Uterus (tissue), 4 donors: Measurements from ENCODE around the gene KCNMA1. TPM values are rescaled to one million over a fixed set of nuclear protein-coding genes. Genes with fewer than 3 reads are reported as not detected.

ENCODE experiments used
- DNase-seq, 2 donors: peaks; one replicate each; pipeline ENCODE4 v3.0.0-alpha.2; 2019 to 2020
- H3K27ac ChIP-seq, 2 donors: fragments of 200-600 bp; sonication (generic); 1 replicate in 1 of 2; 2 replicates in 1 of 2; pipeline ENCODE4 v1.5.1; 2016 to 2018
- H3K27me3 ChIP-seq, 2 donors: fragments of 200-600 bp; sonication (generic); one replicate each; pipeline ENCODE4 v1.5.1; 2018 to 2019; ENCODE audit warnings: control low read depth in 1 of 2
- H3K36me3 ChIP-seq, 2 donors: fragments of 200-600 bp; sonication (generic); one replicate each; pipeline ENCODE4 v1.5.1; 2019; ENCODE audit warnings: control low read depth in 1 of 2
- H3K4me1 ChIP-seq, 2 donors: fragments of 200-600 bp; sonication (generic); one replicate each; pipeline ENCODE4 v1.5.1; 2018 to 2019; ENCODE audit warnings: control low read depth in 1 of 2
- H3K4me3 ChIP-seq, 2 donors: fragments of 200-600 bp; sonication (generic); 1 replicate in 1 of 2; 2 replicates in 1 of 2; pipeline ENCODE4 v1.5.1; 2018 to 2019; ENCODE audit warnings: mild to moderate bottlenecking in 1 of 2
- H3K9me3 ChIP-seq, 2 donors: fragments of 200-600 bp; sonication (generic); one replicate each; pipeline ENCODE4 v1.5.1; 2019; ENCODE audit warnings: control low read depth in 1 of 2
- POLR2A ChIP-seq, 2 donors: fragments of 450-650 bp; IDR thresholded peaks; one replicate each; pipeline ENCODE4 v1.6.1; 2016; ENCODE audit warnings: antibody characterized with exemption in 2 of 2, mild to moderate bottlenecking in 1 of 2, moderate library complexity in 1 of 2
- intact Hi-C: fragments of 100-400 bp; cut with DNase I; formaldehyde crosslinking; loops from one replicate; pipeline ENCODE4 v1.15.1; 2023; ENCODE audit warnings: low total_unique reads
- total RNA-seq, 4 donors: library from RNA; depleted of rRNA in 3 of 4; stranded (reverse); fragments of >200 nt in 3 of 4; gene quantifications; one replicate each; pipeline versions ENCODE4 v1.1.0 to v1.2.4, GENCODE V29; 2014 to 2023
- TF ChIP-seq, protein P1 (sequence below), 4 experiments: fragments of 200-600 bp in 2 of 4; fragments of 450-650 bp in 2 of 4; sonication (generic) in 2 of 4; IDR thresholded peaks; one replicate each; pipeline ENCODE4 v1.5.1; 2016 to 2019; ENCODE audit warnings: antibody characterized with exemption in 4 of 4, mild to moderate bottlenecking in 2 of 4, moderate library complexity in 1 of 4
- donor health status: DM: yes; HTN: yes; CAD: no.

Gene KCNMA1
- total RNA-seq, 4 donors from 2014 or later: 86.2 to 236 (median 164) TPM

DNA sequence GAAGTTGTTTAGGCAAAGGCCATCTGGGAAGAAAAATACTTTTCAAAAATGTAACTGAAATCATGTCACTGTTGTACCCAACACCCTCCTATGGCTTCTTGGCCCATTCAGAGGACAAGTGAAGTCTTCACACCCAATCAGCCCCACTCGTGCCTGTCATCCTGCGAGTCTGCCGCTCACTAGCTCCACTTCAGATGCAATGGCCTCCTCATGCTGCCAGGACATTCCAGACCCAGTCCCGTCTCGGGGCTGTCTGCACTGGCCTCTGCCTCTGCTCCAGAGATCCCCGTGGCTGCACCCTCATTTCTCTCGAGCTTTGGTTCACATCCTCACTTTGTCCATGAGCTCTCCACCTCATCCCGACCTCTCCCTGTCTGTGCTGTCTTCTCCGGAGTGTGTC, 227.1 kb downstream of the KCNMA1 start:
- Histone ChIP-seq H3K4me3 (no peak overlapping the region), H3K27ac (peak overlapping the region; percentile 35 to 90), H3K9me3 (no peaks in the 10 kb centered on the region), H3K36me3 (no peaks in the 10 kb centered on the region), H3K4me1 (peaks cover 6 to 13% of the 10 kb centered on the region in 2 donors), H3K27me3 (no peaks in the 10 kb centered on the region)
- no peak for TF ChIP-seq POLR2A (IDR thresholded peaks at IDR 0.05)
- TF ChIP-seq, protein P1, sequence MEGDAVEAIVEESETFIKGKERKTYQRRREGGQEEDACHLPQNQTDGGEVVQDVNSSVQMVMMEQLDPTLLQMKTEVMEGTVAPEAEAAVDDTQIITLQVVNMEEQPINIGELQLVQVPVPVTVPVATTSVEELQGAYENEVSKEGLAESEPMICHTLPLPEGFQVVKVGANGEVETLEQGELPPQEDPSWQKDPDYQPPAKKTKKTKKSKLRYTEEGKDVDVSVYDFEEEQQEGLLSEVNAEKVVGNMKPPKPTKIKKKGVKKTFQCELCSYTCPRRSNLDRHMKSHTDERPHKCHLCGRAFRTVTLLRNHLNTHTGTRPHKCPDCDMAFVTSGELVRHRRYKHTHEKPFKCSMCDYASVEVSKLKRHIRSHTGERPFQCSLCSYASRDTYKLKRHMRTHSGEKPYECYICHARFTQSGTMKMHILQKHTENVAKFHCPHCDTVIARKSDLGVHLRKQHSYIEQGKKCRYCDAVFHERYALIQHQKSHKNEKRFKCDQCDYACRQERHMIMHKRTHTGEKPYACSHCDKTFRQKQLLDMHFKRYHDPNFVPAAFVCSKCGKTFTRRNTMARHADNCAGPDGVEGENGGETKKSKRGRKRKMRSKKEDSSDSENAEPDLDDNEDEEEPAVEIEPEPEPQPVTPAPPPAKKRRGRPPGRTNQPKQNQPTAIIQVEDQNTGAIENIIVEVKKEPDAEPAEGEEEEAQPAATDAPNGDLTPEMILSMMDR (IDR thresholded peaks at IDR 0.05): no peak
- intact Hi-C loops: no loop called here
- DNase-seq: no peak

- Histone ChIP-seq H3K4me3 (no peak overlapping the region), H3K9me3 (no peaks in the 10 kb centered on the region), H3K4me1 (peaks cover under 1 to 13% of the 10 kb centered on the region in 2 donors), H3K27me3 (no peaks in the 10 kb centered on the region), H3K27ac (peak overlapping the region; percentile 35 to 90), H3K36me3 (no peaks in the 10 kb centered on the region)
- TF ChIP-seq, protein P1 (IDR thresholded peaks at IDR 0.05): no peak
- TF ChIP-seq POLR2A (IDR thresholded peaks at IDR 0.05): no peak
- DNase-seq: no peak
- intact Hi-C loops: no loop called here
Measured at GRCh38 chr10:77409697-77410471, 227.7 kb downstream of the KCNMA1 start.

GRCh38 chr10:77408259-77408658, 229.3 kb downstream of the KCNMA1 start:
- Histone ChIP-seq H3K27me3 (no peaks in the 10 kb centered on the region), H3K4me1 (peaks cover 0 to 13% of the 10 kb centered on the region in 2 donors), H3K9me3 (no peaks in the 10 kb centered on the region), H3K36me3 (no peaks in the 10 kb centered on the region), H3K4me3 (no peak overlapping the region), H3K27ac (peak overlapping the region; percentile 69 to 90)
- no peak for DNase-seq
- TF ChIP-seq, protein P1 (IDR thresholded peaks at IDR 0.05): no peak
- TF ChIP-seq POLR2A (IDR thresholded peaks at IDR 0.05): no peak
- intact Hi-C loops: no loop called here

DNA sequence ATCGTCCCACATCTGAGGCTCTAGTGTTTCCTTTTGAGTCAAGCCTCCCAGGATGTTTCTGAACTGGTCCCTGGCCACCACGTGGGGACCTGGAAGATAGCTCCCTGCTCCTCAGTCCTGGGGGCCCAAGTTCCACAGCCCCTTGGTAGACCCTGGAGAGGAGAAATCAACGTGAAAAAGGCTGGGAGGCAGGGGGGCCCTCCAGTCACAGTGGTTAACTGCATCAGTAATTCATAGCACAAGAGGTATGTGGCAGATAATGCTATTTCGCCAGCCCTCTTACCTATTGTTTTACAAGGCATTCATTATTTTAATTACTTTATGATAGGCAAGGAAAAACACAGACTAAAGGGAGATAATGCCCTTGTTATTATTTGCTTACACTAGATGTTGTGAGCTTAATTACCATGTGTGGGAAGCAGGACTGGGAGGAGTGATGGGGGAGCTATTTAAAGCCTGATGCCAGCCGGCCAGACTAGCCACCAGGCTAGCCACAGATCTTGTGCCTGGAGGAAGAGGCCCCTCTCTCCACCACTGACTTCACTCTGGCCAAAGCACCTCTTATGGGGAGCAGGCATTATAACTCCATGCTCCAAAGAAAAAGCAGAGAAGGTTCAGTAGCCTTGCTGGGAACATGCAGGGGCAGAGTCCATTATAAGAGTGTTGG, 230.7 kb downstream of the KCNMA1 start:
- no peak for DNase-seq
- no peaks in the 10 kb centered on the region for H3K9me3 ChIP-seq
- TF ChIP-seq POLR2A (IDR thresholded peaks at IDR 0.05): no peak
- TF ChIP-seq, protein P1 (IDR thresholded peaks at IDR 0.05): no peak
- peaks cover 0 to 13% of the 10 kb centered on the region in 2 donors for H3K4me1 ChIP-seq
- H3K27ac ChIP-seq: peak overlapping the region; percentile 69 to 78
- H3K4me3 ChIP-seq: no peak overlapping the region
- no peaks in the 10 kb centered on the region for H3K27me3 ChIP-seq
- no peaks in the 10 kb centered on the region for H3K36me3 ChIP-seq
- intact Hi-C loops: no loop called here

DNA sequence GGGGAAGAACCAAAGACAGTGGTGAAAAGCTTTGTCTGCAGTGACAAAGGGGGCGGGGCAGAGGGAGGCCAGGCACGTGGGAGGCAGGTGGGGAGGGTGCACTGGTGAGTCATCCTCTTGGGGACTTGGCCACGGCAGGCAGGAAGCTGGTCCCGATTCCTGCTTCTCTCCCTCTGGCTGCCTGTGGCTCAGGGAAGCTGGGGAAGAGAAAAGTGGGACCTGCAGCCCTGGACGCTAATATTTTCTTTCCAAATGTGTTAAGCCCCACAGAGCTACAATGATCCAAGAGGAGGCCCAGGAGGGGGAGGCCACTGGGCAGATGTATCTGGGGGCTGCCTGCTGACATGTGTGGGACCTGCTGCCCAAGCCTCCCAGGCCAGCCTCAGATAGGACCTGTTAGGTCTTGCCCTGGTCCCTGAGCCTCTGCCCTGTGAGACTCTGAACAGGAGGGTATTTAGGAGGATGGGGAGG, 231.8 kb downstream of the KCNMA1 start:
- peak in 1 of 2 donors; percentile 16 for TF ChIP-seq POLR2A (IDR thresholded peaks at IDR 0.05)
- TF ChIP-seq, protein P1 (IDR thresholded peaks at IDR 0.05): no peak
- intact Hi-C loops: no loop called here
- H3K27ac ChIP-seq: peak overlapping the region; percentile 69 to 78
- H3K4me3 ChIP-seq: no peak overlapping the region
- peak; percentile 74 to 85 for DNase-seq
- H3K27me3 ChIP-seq: no peaks in the 10 kb centered on the region
- no peaks in the 10 kb centered on the region for H3K9me3 ChIP-seq
- peaks cover 0 to 6% of the 10 kb centered on the region in 2 donors for H3K4me1 ChIP-seq
- no peaks in the 10 kb centered on the region for H3K36me3 ChIP-seq
